GM04503 (cell line): ENCODE results near the gene OGDH.
"Not testable (repeated sequence)": the region's sequence is repeated elsewhere in the genome, so short reads cannot be mapped to it uniquely, and the experiment has no call there.

Experiments used
- DNase-seq: peaks from one replicate; pipeline ENCODE4 v3.0.0-alpha.2; 2012; ENCODE audit warnings: low read depth

OGDH gene

DNA sequence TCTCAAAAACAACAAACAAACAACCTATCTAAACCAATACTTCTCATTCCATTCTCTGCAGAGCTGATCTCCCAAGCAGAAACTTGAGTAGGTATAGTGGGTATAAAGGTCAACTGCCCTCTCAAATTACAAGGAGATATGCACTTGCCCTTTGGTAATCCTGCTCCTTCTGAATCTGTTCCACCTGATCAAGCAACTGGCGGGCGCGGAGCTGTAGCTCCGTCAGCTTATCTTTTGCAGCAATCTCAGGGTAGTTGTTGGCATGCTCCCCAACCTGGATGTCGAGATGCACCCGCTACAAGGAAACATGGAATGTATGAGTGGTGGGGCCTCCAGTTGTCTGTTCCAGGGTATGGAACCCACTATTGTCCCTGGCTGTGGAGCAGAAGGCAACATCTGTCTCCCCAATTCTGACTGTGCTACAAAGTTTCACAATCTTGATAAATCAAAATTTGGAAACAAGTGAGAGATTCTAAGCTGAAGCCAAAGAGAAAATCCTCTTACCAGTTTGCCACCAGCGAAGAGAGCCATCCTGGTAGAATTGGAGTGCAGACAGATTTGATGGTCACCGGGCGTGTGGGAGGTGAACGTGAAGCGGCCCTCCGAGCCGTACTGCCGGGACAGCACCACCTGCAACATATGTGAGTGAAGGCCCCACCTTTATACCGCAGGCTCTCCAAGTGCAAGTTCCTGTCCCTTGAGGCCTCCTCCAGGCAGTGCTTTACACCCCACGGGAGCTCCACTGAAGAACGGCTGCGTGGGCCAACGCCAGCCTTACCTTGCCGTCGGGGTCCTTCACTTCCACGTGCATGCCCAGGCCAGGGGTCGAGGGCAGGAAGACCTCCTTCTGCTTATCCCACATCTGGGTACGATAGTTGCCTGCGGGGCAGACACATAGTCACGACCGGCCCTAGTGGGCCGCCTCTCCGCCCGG, 25.2 kb upstream of the OGDH start:
- DNase-seq = no peak

DNA sequence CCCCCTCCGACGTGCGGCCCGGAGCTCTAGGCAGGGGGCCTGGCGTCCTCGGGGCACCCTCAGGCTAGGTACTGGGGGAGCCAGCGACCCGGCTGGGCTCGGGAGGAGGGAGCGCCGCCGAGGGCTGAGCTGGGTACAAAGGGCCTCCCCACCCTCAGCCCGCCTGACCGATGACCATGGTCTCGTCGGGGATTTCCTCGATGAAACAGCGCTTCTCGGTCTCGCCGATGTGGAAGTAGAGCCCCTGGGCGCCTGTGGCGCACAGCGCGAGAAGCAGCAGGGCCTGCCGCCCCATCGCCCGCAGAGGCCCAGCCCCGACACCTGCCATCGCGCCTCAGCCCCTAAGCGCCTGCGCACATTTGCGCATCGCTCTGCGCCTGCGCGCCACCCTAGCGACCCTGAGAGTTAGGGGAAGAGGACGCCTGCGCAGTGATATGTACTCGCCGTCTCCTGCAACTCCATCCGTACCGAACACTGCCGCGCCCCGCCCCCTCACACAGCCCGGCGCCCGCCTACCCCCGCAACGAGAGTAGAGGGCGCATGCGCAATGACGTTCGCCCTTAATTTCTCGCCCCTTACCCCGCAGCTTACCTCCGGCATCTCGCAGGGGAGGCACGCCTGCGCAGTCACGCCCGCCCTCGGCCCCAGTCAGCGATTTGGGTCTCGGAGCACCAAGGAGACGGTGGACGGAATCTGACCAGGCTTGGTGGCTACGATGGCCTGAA, 24.4 kb upstream of the OGDH start, which contains the start of gene TMED4:
Gene TMED4 (minus strand): TSS at position 353 of the 725 bp plus-strand sequence. CDS start 25 bp downstream, at position 328.
- DNase-seq = peak; percentile 77

DNA sequence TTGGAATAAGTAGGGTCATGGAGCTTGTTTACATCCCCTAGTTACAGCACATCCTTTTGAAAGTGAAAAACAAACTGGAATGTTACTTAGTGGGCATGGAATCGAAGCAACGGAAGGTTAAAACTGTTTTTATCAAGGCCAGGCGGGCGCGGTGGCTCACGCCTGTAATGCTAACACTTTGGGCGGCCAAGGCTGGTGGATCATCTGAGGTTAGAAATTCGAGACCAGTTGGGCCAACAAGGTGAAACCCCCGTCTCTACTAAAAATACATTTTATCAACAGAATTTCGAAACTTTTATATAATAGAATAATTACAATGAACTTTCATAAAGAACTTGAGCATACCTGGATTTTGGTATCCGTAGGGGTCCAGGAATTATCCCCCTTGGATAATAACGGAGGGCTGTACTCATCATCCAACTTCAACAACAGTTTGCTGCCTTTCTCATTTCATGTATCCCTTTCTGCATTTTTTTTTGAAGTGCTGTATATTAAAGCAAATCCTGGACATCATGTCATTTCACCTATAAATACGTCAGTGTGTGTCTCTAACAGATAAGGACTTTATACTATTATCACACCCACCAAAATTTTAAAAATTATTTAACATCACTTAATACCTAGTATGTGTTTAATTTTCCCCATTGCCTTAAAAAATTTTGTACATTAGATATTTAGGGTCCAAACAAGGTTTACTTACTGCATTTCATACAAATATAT, 23.1 kb upstream of the OGDH start:
- DNase-seq = no peak

DNA sequence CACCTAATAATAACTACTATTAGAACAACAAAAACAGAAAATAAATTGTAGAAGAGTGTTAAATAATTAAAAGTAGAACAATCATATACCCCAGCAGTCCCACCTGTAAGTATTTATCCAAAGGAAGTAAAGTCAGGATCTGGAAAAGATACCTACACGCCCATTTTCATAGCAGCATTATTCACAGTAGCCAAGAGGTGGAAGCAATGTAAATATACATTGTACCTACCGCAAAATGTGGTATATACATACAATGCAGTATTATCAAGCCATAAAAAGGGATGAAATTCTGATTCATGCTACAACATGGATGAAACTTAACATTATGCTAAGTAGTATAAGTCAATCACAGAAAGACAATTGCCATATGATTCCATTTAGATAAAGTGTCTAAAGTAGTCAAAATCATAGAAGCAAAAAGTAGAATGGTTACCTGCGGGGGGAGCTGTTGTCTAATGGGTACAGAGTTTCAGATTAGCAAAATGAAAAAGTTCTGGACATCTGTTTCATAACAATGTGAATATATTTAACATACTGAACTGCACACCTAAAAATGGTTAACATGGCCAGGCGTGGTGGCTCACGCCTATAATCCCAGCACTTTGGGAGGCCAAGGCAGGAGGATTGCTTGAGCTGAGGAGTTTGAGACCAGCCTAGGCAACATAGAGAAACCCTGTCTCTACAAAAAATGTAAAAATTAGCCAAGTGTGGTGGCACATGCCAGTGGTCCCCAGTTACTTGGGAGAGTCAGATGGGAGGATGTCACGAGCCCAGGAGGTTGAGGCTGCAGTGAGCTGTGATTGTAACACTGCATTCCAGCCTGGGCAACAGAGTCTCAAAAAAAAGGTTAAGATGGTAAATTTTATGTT, 18.4 kb upstream of the OGDH start:
- DNase-seq = no peak

DNA sequence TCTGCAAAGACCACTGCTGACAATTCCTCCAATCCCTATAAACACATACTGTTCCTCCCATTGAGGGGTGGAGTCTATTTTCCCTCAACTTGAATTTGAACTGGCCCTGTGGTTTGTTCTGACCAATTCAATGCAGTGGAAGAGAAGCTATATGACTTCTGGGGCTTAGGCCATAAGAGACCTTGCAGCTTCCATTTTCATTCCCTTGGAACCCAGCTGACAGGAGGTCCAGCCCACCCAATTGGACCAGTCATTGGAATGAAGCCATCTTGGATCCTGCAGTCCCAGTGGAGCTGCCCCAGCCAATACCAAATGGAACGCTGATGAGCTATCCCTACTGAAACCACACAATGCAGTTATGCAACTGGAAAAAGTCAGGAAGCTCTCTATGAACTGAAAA, 15.5 kb upstream of the OGDH start:
- DNase-seq = no peak

DNA sequence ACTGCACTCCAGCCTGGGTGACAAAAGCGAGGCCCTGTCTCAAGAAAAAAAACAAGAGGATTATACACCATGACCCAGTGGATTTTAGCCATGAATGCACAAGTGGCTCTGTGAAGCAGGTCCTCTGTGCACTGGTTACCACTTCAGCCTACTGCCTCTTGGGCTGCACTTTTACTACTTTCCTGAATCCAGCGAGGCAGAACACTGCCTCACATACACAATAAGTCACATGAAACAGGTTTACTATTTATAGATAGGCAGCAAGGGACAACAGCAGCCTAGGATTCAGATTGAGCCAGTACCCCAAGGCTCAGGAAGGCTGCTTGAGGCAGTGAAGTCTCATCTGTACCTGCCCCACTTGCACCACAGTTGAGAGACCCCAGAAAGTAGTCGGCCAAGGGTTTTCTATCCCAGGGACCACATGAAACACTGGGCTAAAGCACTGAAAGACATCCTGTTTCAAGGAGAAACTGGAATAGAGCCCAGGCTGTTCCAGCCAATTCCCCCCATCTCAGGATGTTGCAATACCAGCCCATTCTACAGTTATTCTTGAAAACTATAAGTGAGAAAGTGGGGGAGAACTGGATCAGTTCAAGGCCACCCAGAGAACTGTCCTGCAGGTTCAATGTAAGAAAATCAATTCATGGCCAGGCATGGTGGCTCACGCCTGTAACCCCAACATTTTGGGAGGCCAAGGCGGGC, 10.3 kb upstream of the OGDH start:
- no peak for DNase-seq

DNA sequence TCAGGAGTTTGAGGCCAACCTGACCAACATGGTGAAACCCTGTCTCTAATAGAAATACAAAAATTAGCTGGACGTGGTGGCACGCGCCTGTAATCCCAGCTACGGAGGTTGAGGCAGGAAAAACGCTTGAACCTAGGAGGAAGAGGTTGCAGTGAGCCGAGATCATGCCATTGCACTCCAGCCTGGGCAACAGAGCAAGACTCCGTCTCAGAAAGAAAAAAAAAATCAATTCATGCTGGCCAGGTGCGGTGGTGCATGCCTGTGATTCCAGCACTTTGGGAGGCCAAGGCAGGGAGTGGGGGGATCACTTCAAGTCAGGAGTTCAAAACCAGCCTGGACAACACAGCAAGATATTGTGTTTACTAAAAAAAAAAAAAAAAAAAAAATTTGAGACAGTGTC, 9.2 kb upstream of the OGDH start:
- DNase-seq = not testable (repeated sequence)

DNA sequence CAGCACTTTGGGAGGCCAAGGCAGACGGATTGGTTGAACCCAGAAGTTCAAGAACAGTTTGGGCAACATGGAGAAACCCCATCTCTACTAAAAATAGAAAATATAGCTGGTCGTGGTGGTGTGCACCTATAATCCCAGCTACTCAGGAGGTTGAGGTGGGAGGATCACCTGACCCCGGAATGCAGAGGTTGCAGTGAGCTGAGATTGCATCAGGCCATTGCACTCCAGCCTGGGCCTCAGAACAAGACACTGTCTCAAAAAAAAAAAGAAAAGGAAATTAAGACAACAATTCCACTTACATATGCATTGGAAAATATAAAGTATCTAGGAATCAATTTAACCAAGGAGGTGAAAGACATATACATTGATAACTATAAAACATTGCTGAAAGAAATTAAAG, 7.2 kb upstream of the OGDH start:
- DNase-seq = no peak

DNA sequence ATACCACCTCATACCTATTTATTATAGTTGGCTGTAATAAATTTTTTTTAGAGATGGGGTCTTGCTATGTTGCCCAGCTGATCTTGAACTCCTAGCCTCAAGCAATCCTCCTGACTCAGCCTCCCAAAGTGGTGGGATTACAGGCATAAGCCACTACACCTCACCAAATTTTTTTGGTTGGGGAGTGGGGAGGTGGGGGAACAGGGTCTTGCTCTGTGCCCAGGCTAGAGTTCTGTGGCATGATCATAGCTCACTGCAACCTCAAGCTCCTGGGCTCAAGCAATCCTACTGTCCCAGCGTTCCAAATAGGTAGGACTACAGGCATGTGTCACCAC, 3.9 kb upstream of the OGDH start:
- no peak for DNase-seq

DNA sequence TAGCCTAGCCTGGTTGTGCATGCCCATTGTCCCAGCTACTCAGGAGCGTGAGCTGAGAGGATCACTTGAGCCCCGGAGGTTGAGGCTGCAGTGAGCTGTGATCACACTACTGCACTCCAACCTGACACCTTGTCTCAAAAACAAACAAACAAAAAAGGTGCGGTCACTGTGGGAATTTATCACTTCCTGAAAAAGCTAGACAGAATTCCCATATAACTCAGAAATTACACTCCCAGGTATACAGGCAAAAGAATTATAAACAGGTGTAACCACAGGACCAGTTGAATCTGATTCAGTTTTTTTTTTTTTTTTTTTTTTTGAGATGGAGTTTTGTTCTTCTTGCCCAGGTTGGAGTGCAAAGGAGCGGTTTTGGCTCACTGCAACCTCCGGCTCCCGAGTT, 3.2 kb upstream of the OGDH start:
- no peak for DNase-seq

DNA sequence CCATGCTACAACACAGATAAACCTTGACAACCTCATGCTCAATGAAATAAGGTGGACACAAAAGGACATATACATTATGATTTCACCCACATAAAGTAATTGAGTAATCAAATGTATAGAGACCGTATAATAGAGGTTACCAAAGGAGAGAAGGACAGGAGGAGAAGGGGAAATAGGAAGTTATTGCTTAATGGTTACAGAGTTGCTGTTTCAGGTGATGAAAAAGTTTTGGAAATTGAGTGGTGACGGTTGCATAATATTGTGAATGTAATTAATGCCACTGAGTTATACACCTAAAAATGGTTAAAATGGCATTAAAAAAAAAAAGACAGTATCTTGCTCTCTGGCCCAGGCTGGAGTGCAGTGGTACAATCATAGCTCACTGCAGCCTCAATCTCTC, 1.5 kb upstream of the OGDH start:
- DNase-seq = no peak

DNA sequence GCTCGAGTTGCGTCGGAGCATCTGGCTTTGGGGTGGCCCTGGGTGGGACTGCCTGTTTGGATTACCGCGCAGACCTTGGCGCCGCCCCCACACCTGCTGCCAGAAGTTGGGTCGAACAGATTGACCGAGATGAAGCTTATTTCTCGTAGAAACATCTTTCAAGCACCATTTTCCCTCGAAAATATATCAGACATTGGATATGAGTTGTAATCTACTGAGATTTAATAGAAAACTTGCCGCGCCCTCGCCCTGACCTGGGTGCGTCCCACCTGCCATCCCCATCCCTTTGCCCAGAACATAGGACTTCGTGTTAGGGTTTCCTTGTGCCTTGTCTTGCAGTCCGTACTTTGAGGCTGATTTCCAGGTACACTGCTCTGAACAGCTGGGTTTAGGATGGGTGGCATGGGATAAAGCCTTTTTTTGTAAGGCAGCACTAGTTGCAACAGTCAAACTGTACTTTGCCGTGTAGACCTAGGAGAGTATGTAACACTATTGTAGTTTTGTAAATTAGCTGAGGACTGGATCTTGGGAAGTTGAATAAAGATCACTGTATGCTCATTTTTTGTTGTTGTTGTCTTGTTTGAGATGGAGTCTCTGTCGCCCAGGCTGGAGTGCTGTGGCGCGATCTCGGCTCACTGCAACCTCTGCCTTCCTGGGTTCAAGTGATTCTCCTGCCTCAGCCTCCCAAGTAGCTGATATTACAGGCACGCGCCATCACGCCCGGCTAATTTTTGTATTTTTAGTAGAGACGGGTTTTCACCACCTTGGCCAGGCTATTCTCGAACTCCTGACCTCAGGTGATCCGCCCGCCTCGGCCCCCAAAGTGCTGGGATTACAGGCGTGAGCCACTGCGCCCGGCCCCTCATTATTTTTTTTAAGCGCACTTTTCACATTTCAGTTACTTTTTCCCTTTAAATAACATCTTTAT, 978 bp downstream of the OGDH start:
- no peak for DNase-seq

DNA sequence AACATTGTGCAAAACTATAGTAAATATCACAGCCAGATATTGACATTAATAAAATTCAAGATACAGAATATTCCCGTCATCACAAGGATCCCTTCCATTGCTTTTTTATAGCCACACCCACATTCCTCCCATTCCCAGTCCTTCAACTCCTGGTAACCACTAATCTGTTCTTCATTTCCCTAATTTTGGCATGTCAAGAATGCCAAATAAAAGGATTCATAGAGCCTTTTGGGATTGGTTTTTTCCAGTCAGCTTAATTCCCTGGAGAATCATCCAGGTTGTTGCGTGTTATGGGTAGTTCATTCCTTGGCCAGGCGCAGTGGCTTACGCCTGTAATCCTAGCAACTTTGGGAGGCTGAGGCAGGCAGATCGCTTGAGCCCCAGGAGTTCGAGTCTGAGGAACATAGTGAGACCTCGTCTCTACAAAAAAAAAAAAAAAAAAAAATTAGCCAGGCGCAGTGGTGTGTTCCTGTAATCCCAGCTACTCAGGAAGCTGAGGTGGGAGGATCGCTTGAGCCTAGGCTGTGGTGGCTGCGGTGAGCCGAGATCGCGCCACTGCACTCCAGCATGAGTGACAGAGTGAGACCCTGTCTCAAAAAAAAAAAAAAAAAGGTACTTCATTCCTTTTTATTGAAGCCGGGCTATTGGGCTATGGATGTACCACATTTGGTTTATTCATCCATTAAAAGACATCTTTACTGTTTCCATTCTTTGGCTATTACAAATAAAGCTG, 2.7 kb downstream of the OGDH start:
- DNase-seq = peak; percentile 66

DNA sequence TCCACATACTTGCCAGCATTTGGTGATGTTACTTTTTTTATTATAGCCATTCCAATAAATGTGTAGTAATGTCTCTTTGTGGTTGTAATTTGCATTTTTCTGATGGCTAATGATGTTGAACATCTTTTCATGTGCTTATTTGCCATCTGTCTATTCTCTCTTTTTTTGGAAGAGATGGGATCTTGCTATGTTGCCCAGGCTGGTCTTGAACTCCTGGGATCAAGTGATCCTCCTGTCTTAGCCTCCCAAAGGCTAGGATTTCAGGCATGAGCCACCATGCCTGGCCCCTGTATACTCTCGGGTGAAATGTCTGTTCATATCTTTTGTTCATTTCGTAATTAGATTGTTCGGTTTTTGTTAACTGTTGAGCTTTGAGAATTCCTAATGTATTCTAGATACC, 3.4 kb downstream of the OGDH start:
- no peak for DNase-seq

DNA sequence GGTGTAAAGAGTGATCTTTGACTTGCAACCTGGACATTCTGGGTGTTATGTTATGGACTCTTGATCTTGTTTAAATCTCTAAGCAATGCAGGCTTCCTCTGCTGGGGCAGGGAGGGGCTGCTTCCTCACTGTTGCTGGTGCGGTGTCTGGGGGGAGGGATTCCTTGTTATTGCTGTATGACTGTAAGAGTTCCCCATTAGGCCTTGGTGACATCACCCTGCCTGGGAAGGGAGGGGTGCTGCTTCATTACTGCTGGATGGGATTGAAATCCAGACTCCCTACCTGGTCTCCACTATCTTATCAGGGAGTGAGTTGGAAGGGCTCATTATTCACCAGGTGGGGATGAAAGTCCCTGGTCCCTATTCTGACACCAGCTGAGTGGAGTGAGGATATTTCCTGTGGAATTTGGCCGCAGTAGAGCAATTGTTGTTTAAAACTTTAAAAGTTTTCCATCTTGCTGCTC, 8.8 kb downstream of the OGDH start:
- no peak for DNase-seq

DNA sequence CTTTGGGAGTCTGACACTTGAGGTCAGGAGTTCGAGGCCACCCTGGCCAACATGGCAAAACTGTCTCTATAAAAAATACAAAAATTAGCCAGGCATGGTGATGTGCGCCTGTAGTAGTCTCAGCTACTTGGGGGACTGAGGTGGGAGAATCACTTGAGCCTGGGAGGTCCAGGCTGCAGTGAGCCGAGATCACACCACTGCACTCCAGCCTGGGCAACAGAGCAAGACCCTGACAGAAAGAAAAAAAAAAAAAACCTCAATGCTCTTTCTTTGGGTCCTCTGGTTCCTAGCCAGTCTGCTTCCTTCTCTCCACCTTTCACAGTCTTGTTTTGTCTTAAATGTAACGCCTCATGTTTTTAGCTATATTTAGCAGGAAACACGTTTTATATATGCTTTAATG, 9.4 kb downstream of the OGDH start:
- no peak for DNase-seq

DNA sequence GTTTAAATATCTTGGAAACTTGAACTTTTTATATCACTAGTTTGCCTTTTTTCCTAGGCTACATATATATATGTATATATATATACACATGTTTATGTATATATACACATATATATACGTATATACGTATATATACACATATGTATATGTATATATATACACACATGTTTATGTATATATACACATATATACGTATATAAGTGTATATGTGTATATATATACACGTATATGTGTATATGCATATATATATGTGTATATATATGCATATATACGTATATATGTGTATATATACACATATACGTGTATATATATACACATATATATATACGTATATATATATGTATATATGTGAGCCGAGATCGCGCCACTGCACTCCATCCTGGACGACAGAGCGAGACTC, 10.1 kb downstream of the OGDH start:
- DNase-seq = no peak

DNA sequence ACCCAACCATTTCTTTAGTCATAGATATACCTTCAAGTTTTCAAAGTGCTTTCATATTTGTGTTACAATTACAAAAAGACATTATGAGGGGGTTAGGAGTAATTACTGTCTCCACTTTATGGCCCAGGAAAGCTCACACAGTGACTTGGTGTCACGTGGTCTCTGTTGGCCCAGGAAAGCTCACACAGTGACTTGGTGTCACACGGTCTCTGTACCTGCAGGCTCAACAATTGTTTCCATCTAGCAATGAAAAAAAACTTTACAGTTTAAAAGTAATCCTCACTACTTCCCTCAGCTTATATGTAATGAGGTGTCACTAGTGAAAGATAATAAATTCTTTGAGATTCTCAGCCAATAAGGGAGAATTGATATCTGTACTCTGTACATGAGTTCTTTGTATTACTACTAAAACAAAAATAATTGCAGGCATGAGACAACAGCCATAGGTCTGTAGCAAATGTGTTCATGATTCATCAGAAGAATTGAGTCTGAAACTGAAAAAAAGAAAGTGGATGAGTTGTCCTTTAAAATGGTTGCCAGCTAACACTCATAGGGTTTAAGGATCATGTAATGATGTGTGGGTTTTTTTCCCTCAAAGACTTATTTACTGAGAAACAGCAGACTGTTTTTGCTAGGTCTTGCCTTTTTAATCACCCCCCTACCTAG, 10.9 kb downstream of the OGDH start:
- peak; percentile 49 for DNase-seq

DNA sequence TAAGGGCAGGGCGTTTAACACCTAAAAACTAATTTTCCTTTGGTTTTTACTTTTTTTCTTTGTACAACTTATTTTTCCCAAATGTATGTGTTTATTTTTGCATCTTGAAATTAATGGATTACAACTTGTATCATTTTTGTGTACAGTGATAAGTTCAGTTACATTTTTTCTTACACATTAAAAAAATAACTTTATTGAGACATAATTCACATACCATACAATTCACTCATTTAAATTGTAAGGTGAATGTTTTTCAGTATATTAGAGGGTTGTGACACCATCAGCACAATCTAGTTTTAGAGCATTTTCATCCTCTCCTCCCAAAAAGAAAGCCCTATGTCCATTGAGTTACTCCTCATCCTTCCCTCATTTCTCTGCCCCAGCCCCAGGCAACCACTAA, 11.6 kb downstream of the OGDH start:
- DNase-seq = no peak
